K562 (cell line): ENCODE measurements around the gene TRPC1. TPM values are rescaled to one million over a fixed set of nuclear protein-coding genes. Genes with fewer than 3 reads are reported as not detected.

Source experiments
- ATAC-seq: fragments of 200-7000 bp; cut with Tn5 transposase; 3 replicates; pipeline ENCODE4 v1.9.1; 2020; ENCODE audit warnings: moderate library complexity
- BruUV-seq: library from RNA; stranded (reverse); fragments of 400-500 nt; replicated peaks from 2 replicates; lab custom pipeline; 2021; lab: Mats Ljungman, UMichigan
- CTCF ChIA-PET: fragments of 300-600 bp; formaldehyde crosslinking; extraction: SDS; loops from one replicate; lab custom pipeline; 2021; ENCODE audit warnings: low intra/inter-chr PET ratio; lab: Yijun Ruan, JAX
- POLR2A ChIA-PET: fragments of 300-600, 350-650 bp; sonication (Branson Sonifier 250); formaldehyde crosslinking; extraction: SDS; loops from one replicate; lab custom pipeline; 2021; ENCODE audit warnings: antibody characterized with exemption, inconsistent platforms; lab: Yijun Ruan, JAX
- DNase-seq, 4 experiments: peaks; one replicate each; pipeline versions ENCODE4 v3.0.0 to v3.0.0-alpha.2; 2011 to 2018; ENCODE audit warnings: low spot score in 3 of 4, mixed read lengths in 3 of 4; ENCODE audit errors: extremely low read depth in 1 of 4
- FAIRE-seq: peaks from 2 replicates; lab custom pipeline; 2011; peaks lifted over from hg19 to GRCh38; lab: Jason Lieb, UNC
- H2AFZ ChIP-seq: 2 replicates; pipeline ENCODE4 v1.6.0; 2011; ENCODE audit warnings: low read depth, low read length, control low read depth, inconsistent platforms
- H3K27ac ChIP-seq: fragments of 200-600 bp; 3 replicates; pipeline ENCODE4 v1.8.0; 2011; ENCODE audit warnings: low read depth, mild to moderate bottlenecking, control low read depth, inconsistent platforms, low read length, moderate library complexity, mixed read lengths; ENCODE audit errors: extremely low read depth
- H3K27me3 ChIP-seq, 2 experiments: fragments of 300-600 bp in 1 of 2; 2 replicates in 1 of 2; 3 replicates in 1 of 2; pipeline versions ENCODE4 v1.6.0 to v1.8.0; 2011; ENCODE audit warnings: inconsistent platforms in 2 of 2, low read length in 2 of 2, mild to moderate bottlenecking in 1 of 2, mixed read lengths in 1 of 2, moderate library complexity in 1 of 2; ENCODE audit not compliant: control insufficient read depth in 2 of 2, insufficient read depth in 2 of 2
- H3K36me3 ChIP-seq: fragments of 300-600 bp; 3 replicates; pipeline ENCODE4 v1.8.0; 2011; ENCODE audit warnings: mild to moderate bottlenecking, low read length, inconsistent platforms; ENCODE audit not compliant: control insufficient read depth, insufficient read depth
- H3K4me1 ChIP-seq, 2 experiments: fragments of 200-600 bp in 1 of 2; replicated peaks in 1 of 2; 2 replicates in 1 of 2; 3 replicates in 1 of 2; pipeline versions ENCODE4 v1.5.1 to v1.8.0; 2011; ENCODE audit warnings: inconsistent platforms in 2 of 2, low read length in 2 of 2, mild to moderate bottlenecking in 1 of 2, mixed read lengths in 1 of 2, moderate library complexity in 1 of 2; ENCODE audit not compliant: control insufficient read depth in 2 of 2, insufficient read depth in 2 of 2
- H3K4me2 ChIP-seq: 2 replicates; pipeline ENCODE4 v1.6.1; 2011; ENCODE audit warnings: low read length, control low read depth, inconsistent platforms, mixed read lengths; ENCODE audit not compliant: insufficient read depth
- H3K4me3 ChIP-seq: fragments of 200-600 bp; sonication (generic), shearing (Covaris generic); 2 replicates; pipeline ENCODE4 v1.5.1; 2016; ENCODE audit warnings: control low read depth, inconsistent platforms
- H3K79me2 ChIP-seq: fragments of 200-600 bp; 3 replicates; pipeline ENCODE4 v1.8.0; 2011; ENCODE audit warnings: low read length, inconsistent platforms; ENCODE audit not compliant: control insufficient read depth, insufficient read depth
- H3K9ac ChIP-seq, 2 experiments: 2 replicates each; pipeline versions ENCODE4 v1.6.0 to v1.6.1; 2011; ENCODE audit warnings: low read depth in 2 of 2, low read length in 2 of 2, control low read depth in 1 of 2, inconsistent platforms in 1 of 2, mild to moderate bottlenecking in 1 of 2, mixed read lengths in 1 of 2; ENCODE audit not compliant: insufficient read depth in 1 of 2
- H3K9me1 ChIP-seq: one replicate; pipeline ENCODE4 v1.6.0; 2011; ENCODE audit warnings: inconsistent platforms, mild to moderate bottlenecking, low read length, moderate library complexity; ENCODE audit not compliant: control insufficient read depth, insufficient read depth
- H3K9me3 ChIP-seq: replicated peaks from 2 replicates; pipeline ENCODE4 v1.5.1; 2011; ENCODE audit warnings: low read depth, low read length, inconsistent platforms; ENCODE audit not compliant: control insufficient read depth, insufficient read depth
- H4K20me1 ChIP-seq: replicated peaks from 2 replicates; pipeline ENCODE4 v1.6.1; 2011; ENCODE audit warnings: low read length, inconsistent platforms, mixed read lengths; ENCODE audit not compliant: control insufficient read depth, insufficient read depth
- FOXA3 ChIP-seq, 2 experiments: fragments of 450-650 bp in 1 of 2; sonication (generic) in 1 of 2; formaldehyde crosslinking; IDR thresholded peaks in 1 of 2; conservative IDR thresholded peaks in 1 of 2; 2 replicates each; pipeline versions ENCODE4 v1.4.0 to v1.8.0; 2020 to 2022; ENCODE audit warnings: mild to moderate bottlenecking in 2 of 2, missing genetic modification reagents in 1 of 2
- GATAD2A ChIP-seq: fragments of 450-650 bp; IDR thresholded peaks from 2 replicates; pipeline ENCODE4 v1.6.1; 2017
- POLR2G ChIP-seq: fragments of 200-400 bp; formaldehyde crosslinking; IDR thresholded peaks from 2 replicates; pipeline ENCODE4 v1.6.1; 2017; ENCODE audit warnings: low read depth, mild to moderate bottlenecking, antibody characterized with exemption, low read length, moderate library complexity
- SAP30 ChIP-seq: fragments of 200-600 bp; sonication (generic); IDR thresholded peaks from 2 replicates; pipeline ENCODE4 v1.6.1; 2012; ENCODE audit warnings: borderline replicate concordance, low read depth, mild to moderate bottlenecking, moderate library complexity, low read length, control low read depth, inconsistent platforms; ENCODE audit not compliant: insufficient read depth, poor library complexity, severe bottlenecking
- SIN3B ChIP-seq: fragments of 450-650 bp; IDR thresholded peaks from 2 replicates; pipeline ENCODE4 v1.6.1; 2017; ENCODE audit warnings: low read depth, mild to moderate bottlenecking, moderate library complexity
- SREBF1 ChIP-seq: fragments of 150-350 bp; IDR thresholded peaks from 2 replicates; pipeline ENCODE4 v1.6.1; 2014; ENCODE audit warnings: antibody characterized with exemption, low read depth, low read length, borderline replicate concordance
- ZC3H4 ChIP-seq: sonication (generic); formaldehyde crosslinking; IDR thresholded peaks from 2 replicates; pipeline ENCODE4 v1.9.0; 2021; ENCODE audit warnings: missing genetic modification reagents, borderline replicate concordance
- in situ Hi-C: fragments of 300-500 bp; cut with MboI; formaldehyde crosslinking; loops from 4 replicates; pipeline ENCODE4 v1.15.0; 2018; ENCODE audit warnings: inconsistent platforms, mixed read lengths
- intact Hi-C: fragments of 100-400 bp; cut with micrococcal nuclease; formaldehyde crosslinking; loops from 2 replicates; pipeline ENCODE4 v1.14.2; 2022
- polyA plus RNA-seq, 8 experiments: library from polyadenylated mRNA; depleted of rRNA in 4 of 8; stranded (reverse) in 5 of 8; unstranded in 3 of 8; fragments of >200 nt; fragmentation: Nextera tagmentation in 2 of 8; fragmentation: Illumina TruSeq in 1 of 8; extraction: Ambion mirVana in 2 of 8; extraction: Trizol in 1 of 8; gene quantifications; 2 replicates each; pipeline versions ENCODE4 v1.2.1 to v1.2.3, GENCODE V29; 2011 to 2014; ENCODE audit warnings: inconsistent platforms in 1 of 8, missing spikeins in 1 of 8
- total RNA-seq, 7 experiments: library from RNA; depleted of rRNA in 6 of 7; stranded (reverse); fragments of >200 nt in 6 of 7; fragmentation: Illumina TruSeq in 2 of 7; extraction: Trizol in 2 of 7; gene quantifications; 2 replicates each; pipeline versions ENCODE4 v1.2.1 to v1.2.3, GENCODE V29; 2011 to 2021; ENCODE audit warnings: low replicate concordance in 1 of 7
- TF ChIP-seq, protein P1 (sequence below): fragments of 450-650 bp; IDR thresholded peaks from 2 replicates; pipeline ENCODE4 v1.7.0; 2016; ENCODE audit warnings: borderline replicate concordance
- TF ChIP-seq, protein P2 (sequence below), 2 experiments: fragments of 200-800 bp in 1 of 2; sonication (Bioruptor generic) in 1 of 2; sonication (generic) in 1 of 2; formaldehyde crosslinking in 1 of 2; IDR thresholded peaks in 1 of 2; conservative IDR thresholded peaks in 1 of 2; 2 replicates each; pipeline versions ENCODE4 v1.5.0 to v1.6.1; 2016 to 2020; ENCODE audit warnings: missing compliant biosample characterization in 1 of 2, missing genetic modification characterization in 1 of 2, missing genetic modification reagents in 1 of 2
- TF ChIP-seq, protein P3 (sequence below), 3 experiments: IDR thresholded peaks in 2 of 3; conservative IDR thresholded peaks in 1 of 3; 2 replicates each; pipeline ENCODE4 v1.5.1; 2011 to 2012; ENCODE audit warnings: low read length in 3 of 3, mild to moderate bottlenecking in 3 of 3, control low read depth in 2 of 3, improper control_type of control experiment in 1 of 3, inconsistent platforms in 1 of 3, low read depth in 1 of 3, mixed read lengths in 1 of 3, moderate library complexity in 1 of 3; ENCODE audit not compliant: insufficient read depth in 2 of 3

Gene TRPC1
- total and polyA plus RNA-seq, 9 of the 15 experiments (the other 6 are each of a cell fraction or from before 2014, with no cell fraction given), result 1.4 to 6.5 (median 3.0) TPM

DNA sequence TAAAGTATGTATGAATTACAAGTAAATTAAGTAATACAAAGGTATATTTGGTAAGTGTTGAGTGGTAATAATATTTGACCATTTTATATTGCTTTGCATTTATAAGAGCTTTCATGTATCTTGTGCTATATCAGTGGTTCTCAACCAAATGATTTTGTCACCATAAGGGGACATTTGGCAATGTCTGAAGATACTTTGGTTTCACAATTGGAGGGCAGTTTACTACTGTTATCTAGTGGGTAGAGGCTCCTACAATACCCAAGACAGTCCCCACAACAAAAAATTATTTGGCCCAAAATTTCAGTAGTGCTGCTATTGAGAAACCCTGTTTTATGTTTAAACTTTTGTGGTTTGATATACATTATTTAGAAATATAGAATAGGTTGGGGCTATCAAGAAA lies 14.6 kb downstream of the TRPC1 start:
- Histone ChIP-seq H3K4me2 (no peak overlapping the region), H3K36me3 (no peaks in the 10 kb centered on the region), H3K79me2 (no peaks in the 10 kb centered on the region), H4K20me1 (no peaks in the 10 kb centered on the region), H3K27ac (no peak overlapping the region), H3K9me3 (no peaks in the 10 kb centered on the region), H3K4me1 (no peaks in the 10 kb centered on the region), H3K4me3 (no peak overlapping the region), H3K9me1 (no peaks in the 10 kb centered on the region), H2AFZ (no peak overlapping the region), H3K27me3 (no peaks in the 10 kb centered on the region; a peak in 1 of 5 replicates), H3K9ac (no peak overlapping the region)
- no TSS peak for BruUV-seq
- no peak for DNase-seq
- intact Hi-C loops (no loop called here), in situ Hi-C loops (no loop called here)
- ChIA-PET CTCF (no interaction called here), POLR2A (no interaction called here)
- ATAC-seq, result no peak
- FAIRE-seq, result no peak
- no peak for TF ChIP-seq GATAD2A
- TF ChIP-seq, protein P1, sequence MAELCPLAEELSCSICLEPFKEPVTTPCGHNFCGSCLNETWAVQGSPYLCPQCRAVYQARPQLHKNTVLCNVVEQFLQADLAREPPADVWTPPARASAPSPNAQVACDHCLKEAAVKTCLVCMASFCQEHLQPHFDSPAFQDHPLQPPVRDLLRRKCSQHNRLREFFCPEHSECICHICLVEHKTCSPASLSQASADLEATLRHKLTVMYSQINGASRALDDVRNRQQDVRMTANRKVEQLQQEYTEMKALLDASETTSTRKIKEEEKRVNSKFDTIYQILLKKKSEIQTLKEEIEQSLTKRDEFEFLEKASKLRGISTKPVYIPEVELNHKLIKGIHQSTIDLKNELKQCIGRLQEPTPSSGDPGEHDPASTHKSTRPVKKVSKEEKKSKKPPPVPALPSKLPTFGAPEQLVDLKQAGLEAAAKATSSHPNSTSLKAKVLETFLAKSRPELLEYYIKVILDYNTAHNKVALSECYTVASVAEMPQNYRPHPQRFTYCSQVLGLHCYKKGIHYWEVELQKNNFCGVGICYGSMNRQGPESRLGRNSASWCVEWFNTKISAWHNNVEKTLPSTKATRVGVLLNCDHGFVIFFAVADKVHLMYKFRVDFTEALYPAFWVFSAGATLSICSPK, result no peak
- TF ChIP-seq, protein P2, sequence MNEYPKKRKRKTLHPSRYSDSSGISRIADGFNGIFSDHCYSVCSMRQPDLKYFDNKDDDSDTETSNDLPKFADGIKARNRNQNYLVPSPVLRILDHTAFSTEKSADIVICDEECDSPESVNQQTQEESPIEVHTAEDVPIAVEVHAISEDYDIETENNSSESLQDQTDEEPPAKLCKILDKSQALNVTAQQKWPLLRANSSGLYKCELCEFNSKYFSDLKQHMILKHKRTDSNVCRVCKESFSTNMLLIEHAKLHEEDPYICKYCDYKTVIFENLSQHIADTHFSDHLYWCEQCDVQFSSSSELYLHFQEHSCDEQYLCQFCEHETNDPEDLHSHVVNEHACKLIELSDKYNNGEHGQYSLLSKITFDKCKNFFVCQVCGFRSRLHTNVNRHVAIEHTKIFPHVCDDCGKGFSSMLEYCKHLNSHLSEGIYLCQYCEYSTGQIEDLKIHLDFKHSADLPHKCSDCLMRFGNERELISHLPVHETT (CRISPR knock-in tag; conservative IDR thresholded peaks at IDR 0.05 in 1 of 2, IDR thresholded peaks at IDR 0.05 in 1 of 2), result no peak
- TF ChIP-seq SIN3B, result no peak
- no peak for TF ChIP-seq POLR2G
- TF ChIP-seq SREBF1, result no peak
- TF ChIP-seq ZC3H4 (CRISPR knock-in tag), result no peak
- no peak for TF ChIP-seq FOXA3 (CRISPR knock-in tag; conservative IDR thresholded peaks at IDR 0.05 in 1 of 2, IDR thresholded peaks at IDR 0.05 in 1 of 2)
- no peak for TF ChIP-seq SAP30
- TF ChIP-seq, protein P3, sequence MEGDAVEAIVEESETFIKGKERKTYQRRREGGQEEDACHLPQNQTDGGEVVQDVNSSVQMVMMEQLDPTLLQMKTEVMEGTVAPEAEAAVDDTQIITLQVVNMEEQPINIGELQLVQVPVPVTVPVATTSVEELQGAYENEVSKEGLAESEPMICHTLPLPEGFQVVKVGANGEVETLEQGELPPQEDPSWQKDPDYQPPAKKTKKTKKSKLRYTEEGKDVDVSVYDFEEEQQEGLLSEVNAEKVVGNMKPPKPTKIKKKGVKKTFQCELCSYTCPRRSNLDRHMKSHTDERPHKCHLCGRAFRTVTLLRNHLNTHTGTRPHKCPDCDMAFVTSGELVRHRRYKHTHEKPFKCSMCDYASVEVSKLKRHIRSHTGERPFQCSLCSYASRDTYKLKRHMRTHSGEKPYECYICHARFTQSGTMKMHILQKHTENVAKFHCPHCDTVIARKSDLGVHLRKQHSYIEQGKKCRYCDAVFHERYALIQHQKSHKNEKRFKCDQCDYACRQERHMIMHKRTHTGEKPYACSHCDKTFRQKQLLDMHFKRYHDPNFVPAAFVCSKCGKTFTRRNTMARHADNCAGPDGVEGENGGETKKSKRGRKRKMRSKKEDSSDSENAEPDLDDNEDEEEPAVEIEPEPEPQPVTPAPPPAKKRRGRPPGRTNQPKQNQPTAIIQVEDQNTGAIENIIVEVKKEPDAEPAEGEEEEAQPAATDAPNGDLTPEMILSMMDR (IDR thresholded peaks at IDR 0.05 in 2 of 3, conservative IDR thresholded peaks at IDR 0.05 in 1 of 3; ENCODE audit: insufficient read depth in 2 of 3, low read depth in 1 of 3, low read length in 3 of 3), result no peak
